SU-DHL-6 (cell line): ENCODE data around the gene AKAP6.

Experiments
- H2AFZ ChIP-seq: fragments of 200-600 bp; sonication (generic); 2 replicates; pipeline ENCODE4 v1.6.1; 2014; ENCODE audit warnings: low read depth, mild to moderate bottlenecking, moderate library complexity, mixed read lengths, antibody characterized with exemption, low read length; ENCODE audit not compliant: severe bottlenecking
- H3F3A ChIP-seq: fragments of 200-600 bp; shearing (Covaris generic); 2 replicates; pipeline ENCODE4 v1.6.0; 2016; ENCODE audit warnings: antibody characterized with exemption, mild to moderate bottlenecking; ENCODE audit not compliant: insufficient read depth
- H3K27ac ChIP-seq: fragments of 200-600 bp; sonication (generic); 2 replicates; pipeline ENCODE4 v1.5.1; 2016; ENCODE audit warnings: low read depth, mild to moderate bottlenecking, low read length, moderate library complexity, mixed read lengths
- H3K27me3 ChIP-seq: fragments of 200-600 bp; sonication (generic), shearing (Covaris generic); 2 replicates; pipeline ENCODE4 v1.6.0; 2014; ENCODE audit warnings: mild to moderate bottlenecking, low read length
- H3K36me3 ChIP-seq: fragments of 200-600 bp; sonication (generic); 2 replicates; pipeline ENCODE4 v1.6.1; 2014; ENCODE audit warnings: mild to moderate bottlenecking, low read length, mixed read lengths
- H3K4me2 ChIP-seq: fragments of 300-600, 200-600 bp; shearing (Covaris generic), sonication (generic); 2 replicates; pipeline ENCODE4 v1.6.0; 2014; ENCODE audit warnings: low read length, low read depth, mild to moderate bottlenecking; ENCODE audit not compliant: poor library complexity, severe bottlenecking
- H3K4me3 ChIP-seq: fragments of 200-600 bp; sonication (generic); 2 replicates; pipeline ENCODE4 v1.5.1; 2014; ENCODE audit warnings: antibody characterized with exemption, low read length, mild to moderate bottlenecking, mixed read lengths; ENCODE audit not compliant: insufficient read depth, poor library complexity, severe bottlenecking
- H3K79me2 ChIP-seq: fragments of 200-600 bp; sonication (generic); 2 replicates; pipeline ENCODE4 v1.6.1; 2014; ENCODE audit warnings: mild to moderate bottlenecking, low read length, moderate library complexity; ENCODE audit not compliant: insufficient read depth
- H3K9ac ChIP-seq: fragments of 200-600 bp; sonication (generic); 2 replicates; pipeline ENCODE4 v1.7.0; 2014; ENCODE audit warnings: mild to moderate bottlenecking, low read length
- H3K9me2 ChIP-seq: fragments of 200-600 bp; sonication (generic); replicated peaks from 2 replicates; pipeline ENCODE4 v1.6.1; 2014; ENCODE audit warnings: low read length; ENCODE audit not compliant: insufficient read depth
- H3K9me3 ChIP-seq: fragments of 200-600 bp; sonication (generic); 2 replicates; pipeline ENCODE4 v1.6.1; 2014; ENCODE audit warnings: low read length, mixed read lengths; ENCODE audit not compliant: insufficient read depth
- H4K20me1 ChIP-seq: fragments of 200-600 bp; sonication (generic); 2 replicates; pipeline ENCODE4 v1.6.1; 2014; ENCODE audit warnings: low read depth, mild to moderate bottlenecking, antibody characterized with exemption, low read length, moderate library complexity, mixed read lengths
- EZH2phosphoT487 ChIP-seq: fragments of 200-600 bp; sonication (generic), shearing (Covaris generic); conservative IDR thresholded peaks from 2 replicates; pipeline ENCODE4 v1.6.1; 2018; ENCODE audit warnings: mild to moderate bottlenecking, antibody characterized with exemption, low read length, moderate library complexity, mixed read lengths
- TF ChIP-seq, protein P1 (sequence below): fragments of 200-600 bp; sonication (generic); IDR thresholded peaks from one replicate; pipeline ENCODE4 v1.5.1; 2017; ENCODE audit warnings: antibody characterized with exemption, mild to moderate bottlenecking, low read length, moderate library complexity; ENCODE audit not compliant: insufficient read depth, poor library complexity, severe bottlenecking

The AKAP6 gene

DNA sequence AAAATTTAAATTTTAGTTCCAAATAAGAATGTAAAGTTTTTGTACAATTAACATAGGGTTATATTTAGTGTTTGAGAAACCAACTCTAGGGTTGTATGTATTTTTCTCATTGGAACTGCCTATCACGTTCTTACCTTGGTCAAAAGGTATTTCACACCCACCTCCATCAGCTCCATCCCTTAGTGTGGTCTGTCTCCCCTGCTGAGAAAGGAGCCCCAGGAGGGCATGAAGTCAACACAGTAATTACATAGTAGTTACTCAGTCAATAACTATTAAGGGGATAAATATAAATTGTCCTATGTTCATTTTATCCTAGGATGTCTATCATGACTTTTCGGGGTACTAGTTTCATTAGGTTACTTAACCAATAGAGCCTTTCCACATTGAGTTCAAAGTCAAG, 106.3 kb downstream of the AKAP6 start:
- no peaks in the 10 kb centered on the region for H3K79me2 ChIP-seq
- H3K4me3 ChIP-seq, result no peak overlapping the region
- no peaks in the 10 kb centered on the region for H3K9me3 ChIP-seq
- no peaks in the 10 kb centered on the region for H3K27me3 ChIP-seq
- H3K27ac ChIP-seq, result no peak overlapping the region
- no peaks in the 10 kb centered on the region for H3K36me3 ChIP-seq
- H3K4me2 ChIP-seq, result no peak overlapping the region
- TF ChIP-seq, protein P1, sequence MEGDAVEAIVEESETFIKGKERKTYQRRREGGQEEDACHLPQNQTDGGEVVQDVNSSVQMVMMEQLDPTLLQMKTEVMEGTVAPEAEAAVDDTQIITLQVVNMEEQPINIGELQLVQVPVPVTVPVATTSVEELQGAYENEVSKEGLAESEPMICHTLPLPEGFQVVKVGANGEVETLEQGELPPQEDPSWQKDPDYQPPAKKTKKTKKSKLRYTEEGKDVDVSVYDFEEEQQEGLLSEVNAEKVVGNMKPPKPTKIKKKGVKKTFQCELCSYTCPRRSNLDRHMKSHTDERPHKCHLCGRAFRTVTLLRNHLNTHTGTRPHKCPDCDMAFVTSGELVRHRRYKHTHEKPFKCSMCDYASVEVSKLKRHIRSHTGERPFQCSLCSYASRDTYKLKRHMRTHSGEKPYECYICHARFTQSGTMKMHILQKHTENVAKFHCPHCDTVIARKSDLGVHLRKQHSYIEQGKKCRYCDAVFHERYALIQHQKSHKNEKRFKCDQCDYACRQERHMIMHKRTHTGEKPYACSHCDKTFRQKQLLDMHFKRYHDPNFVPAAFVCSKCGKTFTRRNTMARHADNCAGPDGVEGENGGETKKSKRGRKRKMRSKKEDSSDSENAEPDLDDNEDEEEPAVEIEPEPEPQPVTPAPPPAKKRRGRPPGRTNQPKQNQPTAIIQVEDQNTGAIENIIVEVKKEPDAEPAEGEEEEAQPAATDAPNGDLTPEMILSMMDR, result no peak
- no peak for TF ChIP-seq EZH2phosphoT487
- no peak overlapping the region for H3K9ac ChIP-seq
- H3K9me2 ChIP-seq, result no peaks in the 10 kb centered on the region
- no peaks in the 10 kb centered on the region for H3F3A ChIP-seq
- H4K20me1 ChIP-seq, result no peaks in the 10 kb centered on the region
- no peak overlapping the region for H2AFZ ChIP-seq

DNA sequence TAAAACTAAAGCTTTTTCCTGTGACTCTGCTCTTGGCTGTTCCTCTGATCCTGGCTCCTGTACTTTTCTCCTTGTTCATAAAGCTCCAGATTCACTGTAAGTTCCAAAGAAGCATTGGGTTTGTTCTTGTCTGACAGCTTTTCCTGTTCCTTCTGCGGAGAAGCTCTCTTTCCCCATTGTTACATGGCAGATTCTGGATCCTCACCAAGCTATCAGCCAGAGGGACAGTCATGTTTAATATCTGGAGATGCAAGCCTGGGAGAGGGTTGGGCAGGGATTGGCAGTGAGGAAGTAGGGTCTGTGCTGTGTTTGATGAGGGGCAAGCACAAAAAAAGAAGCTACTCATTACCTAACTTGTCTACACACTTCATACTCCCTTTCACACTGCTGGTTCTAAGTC, 107.9 kb downstream of the AKAP6 start:
- H4K20me1 ChIP-seq, result no peaks in the 10 kb centered on the region
- H3K4me2 ChIP-seq, result no peak overlapping the region
- no peak overlapping the region for H2AFZ ChIP-seq
- no peaks in the 10 kb centered on the region for H3K79me2 ChIP-seq
- no peaks in the 10 kb centered on the region for H3F3A ChIP-seq
- no peaks in the 10 kb centered on the region for H3K9me2 ChIP-seq
- no peaks in the 10 kb centered on the region for H3K27me3 ChIP-seq
- H3K4me3 ChIP-seq, result no peak overlapping the region
- no peak overlapping the region for H3K27ac ChIP-seq
- TF ChIP-seq EZH2phosphoT487, result no peak
- TF ChIP-seq, protein P1, result no peak
- H3K9me3 ChIP-seq, result no peaks in the 10 kb centered on the region
- no peak overlapping the region for H3K9ac ChIP-seq
- no peaks in the 10 kb centered on the region for H3K36me3 ChIP-seq

DNA sequence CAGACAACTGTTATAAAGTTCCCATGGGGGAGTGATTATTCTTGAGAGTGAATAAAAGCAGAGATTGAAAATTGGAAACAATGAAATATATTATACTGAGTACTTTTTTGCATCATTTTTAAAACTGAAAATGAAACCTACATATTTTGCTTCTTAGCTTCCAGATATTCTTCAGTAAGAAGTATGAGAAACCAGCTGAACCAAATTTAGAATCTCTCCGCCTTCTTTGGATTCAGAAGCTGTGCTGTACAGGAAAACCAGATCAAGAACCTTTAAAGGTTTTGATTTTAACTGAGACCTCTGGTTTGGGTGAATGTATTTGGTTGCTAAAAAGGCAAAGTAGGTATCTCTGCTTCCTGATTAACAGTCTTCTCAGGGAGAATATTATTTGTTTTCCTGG, 109.4 kb downstream of the AKAP6 start:
- Histone ChIP-seq H3K27ac (no peak overlapping the region), H3K9me3 (no peaks in the 10 kb centered on the region), H3K9ac (no peak overlapping the region), H3K4me2 (no peak overlapping the region), H3K9me2 (no peaks in the 10 kb centered on the region), H3F3A (no peaks in the 10 kb centered on the region), H3K79me2 (no peaks in the 10 kb centered on the region), H2AFZ (no peak overlapping the region), H3K36me3 (no peaks in the 10 kb centered on the region), H3K4me3 (no peak overlapping the region), H3K27me3 (no peaks in the 10 kb centered on the region), H4K20me1 (no peaks in the 10 kb centered on the region)
- no peak for TF ChIP-seq EZH2phosphoT487
- TF ChIP-seq, protein P1, result no peak
